H1 (cell line): ENCODE measurements around the gene DUSP9. TPM values are rescaled to one million over a fixed set of nuclear protein-coding genes. Genes with fewer than 3 reads are reported as not detected.

ENCODE experiments used
- CTCF ChIA-PET: fragments of 300-600 bp; sonication (Branson Sonifier 250); formaldehyde crosslinking; loops from one replicate; lab custom pipeline; 2021; ENCODE audit not compliant: partially characterized antibody; lab: Charles Lee
- POLR2A ChIA-PET: fragments of 300-600 bp; sonication (Branson Sonifier 250); formaldehyde crosslinking; loops from one replicate; lab custom pipeline; 2021; ENCODE audit warnings: inconsistent platforms; ENCODE audit not compliant: partially characterized antibody; lab: Charles Lee
- DNase-seq, 2 experiments: peaks; one replicate each; pipeline versions ENCODE4 v3.0.0 to v3.0.0-alpha.2; 2010 to 2022; ENCODE audit warnings: low spot score in 2 of 2, low read depth in 1 of 2, mixed read lengths in 1 of 2
- FAIRE-seq: peaks from 2 replicates; lab custom pipeline; 2011; peaks lifted over from hg19 to GRCh38; lab: Jason Lieb, UNC
- H2AFZ ChIP-seq: 2 replicates; pipeline ENCODE4 v1.8.1; 2012; ENCODE audit warnings: low read length, inconsistent platforms
- H2AK5ac ChIP-seq: 2 replicates; pipeline ENCODE4 v1.6.1; 2013; ENCODE audit warnings: low read depth, low read length
- H2BK120ac ChIP-seq: replicated peaks from 2 replicates; pipeline ENCODE3; 2013; ENCODE audit warnings: low read depth, low read length, inconsistent platforms
- H2BK12ac ChIP-seq: 2 replicates; pipeline ENCODE4 v1.6.1; 2013; ENCODE audit warnings: low read depth, low read length
- H2BK15ac ChIP-seq: 2 replicates; pipeline ENCODE4 v1.6.1; 2013; ENCODE audit warnings: low read length
- H2BK20ac ChIP-seq: 2 replicates; pipeline ENCODE4 v1.6.1; 2013; ENCODE audit warnings: low read length
- H2BK5ac ChIP-seq: 2 replicates; pipeline ENCODE4 v1.6.1; 2013; ENCODE audit warnings: low read depth, low read length
- H3K14ac ChIP-seq: 2 replicates; pipeline ENCODE4 v1.6.1; 2013; ENCODE audit warnings: inconsistent platforms; ENCODE audit not compliant: insufficient read length
- H3K18ac ChIP-seq: 2 replicates; pipeline ENCODE4 v1.6.1; 2013; ENCODE audit warnings: low read length; ENCODE audit errors: extremely low read depth
- H3K23ac ChIP-seq: 2 replicates; pipeline ENCODE4 v1.6.1; 2013; ENCODE audit warnings: inconsistent platforms; ENCODE audit not compliant: insufficient read length
- H3K23me2 ChIP-seq: 2 replicates; pipeline ENCODE4 v1.6.1; 2013; ENCODE audit warnings: low read depth, low read length
- H3K27ac ChIP-seq: 2 replicates; pipeline ENCODE4 v1.6.1; 2011; ENCODE audit warnings: low read depth, low read length, inconsistent platforms
- H3K27me3 ChIP-seq, 4 experiments: replicated peaks in 1 of 4; 1 replicate in 1 of 4; 2 replicates in 3 of 4; pipeline versions ENCODE4 v1.6.1 to v1.8.1; 2011 to 2013; ENCODE audit warnings: low read length in 3 of 4, mild to moderate bottlenecking in 3 of 4, inconsistent platforms in 2 of 4, mixed read lengths in 2 of 4, moderate library complexity in 1 of 4; ENCODE audit not compliant: control insufficient read depth in 3 of 4, insufficient read depth in 3 of 4; ENCODE audit errors: extremely low read depth in 1 of 4
- H3K36me3 ChIP-seq, 4 experiments: 2 replicates each; pipeline versions ENCODE4 v1.6.1 to v1.8.1; 2011 to 2013; ENCODE audit warnings: mild to moderate bottlenecking in 4 of 4, low read length in 3 of 4, moderate library complexity in 2 of 4, control low read depth in 1 of 4, inconsistent platforms in 1 of 4; ENCODE audit not compliant: insufficient read depth in 4 of 4, control insufficient read depth in 2 of 4
- H3K4ac ChIP-seq: replicated peaks from 2 replicates; pipeline ENCODE3; 2013; ENCODE audit warnings: low read length, low read depth, mixed read lengths, inconsistent platforms; ENCODE audit not compliant: insufficient read length
- H3K4me1 ChIP-seq, 4 experiments: replicated peaks in 1 of 4; 1 replicate in 1 of 4; 2 replicates in 3 of 4; pipeline versions ENCODE4 v1.6.1 to v1.8.1; 2011 to 2013; ENCODE audit warnings: low read length in 3 of 4, inconsistent platforms in 2 of 4, mixed read lengths in 1 of 4; ENCODE audit not compliant: insufficient read depth in 4 of 4, control insufficient read depth in 3 of 4
- H3K4me2 ChIP-seq, 2 experiments: 2 replicates each; pipeline versions ENCODE4 v1.6.1 to v1.8.1; 2011 to 2013; ENCODE audit warnings: low read depth in 2 of 2, low read length in 2 of 2, control low read depth in 1 of 2, inconsistent platforms in 1 of 2, mild to moderate bottlenecking in 1 of 2; ENCODE audit not compliant: insufficient read depth in 1 of 2
- H3K4me3 ChIP-seq, 4 experiments: fragments of 200-600, 300-600 bp in 1 of 4; sonication (generic), shearing (Covaris generic), sonication (Bioruptor Twin) in 1 of 4; 2 replicates each; pipeline versions ENCODE4 v1.5.1 to v1.8.1; 2011 to 2016; ENCODE audit warnings: low read length in 4 of 4, low read depth in 3 of 4, control low read depth in 2 of 4, inconsistent platforms in 2 of 4, mild to moderate bottlenecking in 2 of 4, mixed read lengths in 1 of 4, moderate library complexity in 1 of 4; ENCODE audit not compliant: insufficient read depth in 2 of 4; ENCODE audit errors: extremely low read depth in 1 of 4
- H3K56ac ChIP-seq: replicated peaks from 2 replicates; pipeline ENCODE3; 2013; ENCODE audit warnings: low read depth, mild to moderate bottlenecking, mixed read lengths, low read length, inconsistent platforms; ENCODE audit not compliant: insufficient read length
- H3K79me1 ChIP-seq: 2 replicates; pipeline ENCODE4 v1.6.1; 2013; ENCODE audit warnings: low read depth, low read length, control low read depth
- H3K79me2 ChIP-seq, 2 experiments: 2 replicates each; pipeline versions ENCODE4 v1.6.1 to v1.8.1; 2012 to 2013; ENCODE audit warnings: low read length in 2 of 2, mild to moderate bottlenecking in 2 of 2, inconsistent platforms in 1 of 2; ENCODE audit not compliant: insufficient read depth in 2 of 2, control insufficient read depth in 1 of 2
- H3K9ac ChIP-seq, 4 experiments: replicated peaks in 1 of 4; 1 replicate in 1 of 4; 2 replicates in 3 of 4; pipeline versions ENCODE4 v1.6.1 to v1.8.1; 2011 to 2013; ENCODE audit warnings: low read depth in 3 of 4, low read length in 3 of 4, control low read depth in 2 of 4, mild to moderate bottlenecking in 2 of 4, moderate library complexity in 2 of 4, inconsistent platforms in 1 of 4; ENCODE audit errors: extremely low read depth in 1 of 4
- H3K9me3 ChIP-seq, 2 experiments: 2 replicates each; pipeline versions ENCODE4 v1.6.1 to v1.8.1; 2012 to 2013; ENCODE audit warnings: mild to moderate bottlenecking in 2 of 2, moderate library complexity in 2 of 2, control low read depth in 1 of 2, inconsistent platforms in 1 of 2, low read depth in 1 of 2, low read length in 1 of 2, mixed read lengths in 1 of 2; ENCODE audit not compliant: insufficient read depth in 2 of 2
- H4K20me1 ChIP-seq, 2 experiments: replicated peaks in 1 of 2; 2 replicates each; pipeline versions ENCODE3 to v1.8.1; 2011 to 2013; ENCODE audit warnings: inconsistent platforms in 2 of 2, low read length in 2 of 2, mild to moderate bottlenecking in 1 of 2; ENCODE audit not compliant: insufficient read depth in 2 of 2, control insufficient read depth in 1 of 2
- H4K5ac ChIP-seq: 2 replicates; pipeline ENCODE4 v1.6.1; 2013; ENCODE audit warnings: low read length, low read depth, mixed read lengths, inconsistent platforms; ENCODE audit not compliant: insufficient read length
- H4K8ac ChIP-seq: 2 replicates; pipeline ENCODE4 v1.8.0; 2013; ENCODE audit warnings: mild to moderate bottlenecking, moderate library complexity, low read length, inconsistent platforms; ENCODE audit not compliant: insufficient read depth; ENCODE audit errors: extremely low read depth
- H4K91ac ChIP-seq: replicated peaks from 2 replicates; pipeline ENCODE3; 2013; ENCODE audit warnings: low read length, mixed read lengths, inconsistent platforms; ENCODE audit not compliant: insufficient read length
- ATF3 ChIP-seq: IDR thresholded peaks from 2 replicates; pipeline ENCODE4 v1.6.1; 2011; ENCODE audit warnings: low read depth, mild to moderate bottlenecking, low read length; ENCODE audit not compliant: insufficient read depth
- BRCA1 ChIP-seq: IDR thresholded peaks from 2 replicates; pipeline ENCODE4 v1.6.1; 2012; ENCODE audit warnings: low read depth, low read length, improper control_type of control experiment
- EP300 ChIP-seq, 2 experiments: IDR thresholded peaks; 1 replicate in 1 of 2; 2 replicates in 1 of 2; pipeline ENCODE4 v1.6.1; 2011 to 2012; ENCODE audit warnings: low read depth in 2 of 2, low read length in 2 of 2, mild to moderate bottlenecking in 2 of 2, borderline replicate concordance in 1 of 2, inconsistent platforms in 1 of 2, moderate library complexity in 1 of 2
- JUND ChIP-seq: IDR thresholded peaks from 2 replicates; pipeline ENCODE4 v1.6.1; 2011; ENCODE audit warnings: mild to moderate bottlenecking, improper control_type of control experiment, low read length
- MAX ChIP-seq: IDR thresholded peaks from 2 replicates; pipeline ENCODE4 v1.6.1; 2012; ENCODE audit warnings: inconsistent platforms
- NANOG ChIP-seq: IDR thresholded peaks from 2 replicates; pipeline ENCODE4 v1.6.1; 2011; ENCODE audit warnings: low read length, low read depth, mild to moderate bottlenecking, inconsistent platforms; ENCODE audit not compliant: insufficient read depth, poor library complexity, severe bottlenecking
- RBBP5 ChIP-seq: IDR thresholded peaks from 2 replicates; pipeline ENCODE4 v1.7.1; 2012; ENCODE audit warnings: low read depth, mild to moderate bottlenecking, inconsistent platforms, low read length, moderate library complexity, borderline replicate concordance
- SIRT6 ChIP-seq: IDR thresholded peaks from one replicate; pipeline ENCODE4 v1.7.1; 2012; ENCODE audit warnings: low read length, inconsistent platforms
- TAF1 ChIP-seq: IDR thresholded peaks from 2 replicates; pipeline ENCODE4 v1.6.1; 2011; ENCODE audit warnings: mild to moderate bottlenecking, low read depth, low read length
- TCF12 ChIP-seq: IDR thresholded peaks from 2 replicates; pipeline ENCODE4 v1.6.1; 2011; ENCODE audit warnings: low read depth, mild to moderate bottlenecking, low read length
- WGBS, 2 experiments: shearing (Covaris generic) in 1 of 2; methylation state at CpG; one replicate each; pipeline versions ENCODE4 v1.1.6 to v1.1.7; 2013 to 2015; ENCODE audit warnings: low lambda C conversion rate in 2 of 2, mixed read lengths in 2 of 2, inconsistent platforms in 1 of 2, low coverage in 1 of 2, missing lambda C conversion rate in 1 of 2; ENCODE audit not compliant: insufficient replicate concordance in 2 of 2, insufficient coverage in 1 of 2, insufficient read length in 1 of 2; ENCODE audit errors: extremely low coverage in 1 of 2, missing lambda C conversion rate in 1 of 2; 5-methylcytosine and 5-hydroxymethylcytosine counted together
- polyA plus RNA-seq, 7 experiments: library from polyadenylated mRNA; depleted of rRNA in 3 of 7; stranded (reverse) in 5 of 7; unstranded in 2 of 7; fragments of >200 nt in 5 of 7; fragments of 200-250 nt in 2 of 7; gene quantifications; 1 replicate in 5 of 7; 2 replicates in 1 of 7; 4 replicates in 1 of 7; pipeline versions ENCODE4 v1.2.1 to v1.2.3, GENCODE V29; 2011 to 2013; ENCODE audit warnings: missing spikeins in 2 of 7, mixed read lengths in 2 of 7
- total RNA-seq: library from RNA; stranded (reverse); fragmentation: NEBNext Ultra II Directional; extraction: Animal tissue kit (Norgen Biotek cat#: 25700); gene quantifications from 2 replicates; pipeline ENCODE4 v1.2.1, GENCODE V29; 2021

DUSP9 gene
- total and polyA plus RNA-seq, 2 of the 8 experiments (the other 6 are each of a cell fraction or from before 2014, with no cell fraction given) = 0.80 to 1.1 TPM

GRCh38 chrX:153626025-153626633 is 20.9 kb upstream of the DUSP9 start:
- no peak overlapping the region for H2BK5ac ChIP-seq
- H3K27me3 ChIP-seq = no peaks in the 10 kb centered on the region
- H2AK5ac ChIP-seq = no peak overlapping the region
- WGBS, 2 experiments = 92% methylated on average over 8 of the region's 16 CpGs; no CpG with 5 or more reads in 1 of the 2 experiments
- FAIRE-seq = no peak
- H4K5ac ChIP-seq = no peak overlapping the region
- no peak overlapping the region for H2BK15ac ChIP-seq
- ChIA-PET POLR2A (no interaction called here), CTCF (interaction anchor here (0.7 to 1.2 kb wide), 7 partner anchors 9 to 154 kb away, joined by 3 to 4 read pairs (median 3); no protein-coding TSS in a partner anchor)
- no peak overlapping the region for H4K91ac ChIP-seq
- H3K56ac ChIP-seq = no peak overlapping the region
- H2BK20ac ChIP-seq = no peak overlapping the region
- no peaks in the 10 kb centered on the region for H3K79me1 ChIP-seq
- H3K9me3 ChIP-seq = no peaks in the 10 kb centered on the region
- H3K27ac ChIP-seq = no peak overlapping the region
- no peak for TF ChIP-seq EP300 (IDR thresholded peaks at IDR 0.05; ENCODE audit: borderline replicate concordance in 1 of 2, low read depth in 2 of 2, low read length in 2 of 2)
- TF ChIP-seq BRCA1 = no peak
- TF ChIP-seq JUND = no peak
- TF ChIP-seq SIRT6 = no peak
- TF ChIP-seq ATF3 = no peak
- no peak for TF ChIP-seq TCF12
- no peak for TF ChIP-seq NANOG
- TF ChIP-seq TAF1 = no peak
- no peak for TF ChIP-seq MAX
- no peak for TF ChIP-seq RBBP5
- no peak overlapping the region for H2AFZ ChIP-seq
- no peak overlapping the region for H3K23ac ChIP-seq
- H3K4me2 ChIP-seq = no peak overlapping the region
- no peak overlapping the region for H2BK120ac ChIP-seq
- no peaks in the 10 kb centered on the region for H3K36me3 ChIP-seq
- peaks cover 0 to 3% (median 0%) of the 10 kb centered on the region in 4 experiments; a peak in 1 of 7 replicates for H3K4me1 ChIP-seq
- no peak for DNase-seq
- H4K8ac ChIP-seq = no peak overlapping the region
- no peak overlapping the region for H3K14ac ChIP-seq
- H3K79me2 ChIP-seq = no peaks in the 10 kb centered on the region
- H2BK12ac ChIP-seq = no peak overlapping the region
- H3K4me3 ChIP-seq = no peak overlapping the region
- H3K4ac ChIP-seq = no peak overlapping the region
- no peak overlapping the region for H3K18ac ChIP-seq
- no peaks in the 10 kb centered on the region for H3K23me2 ChIP-seq
- H4K20me1 ChIP-seq = no peaks in the 10 kb centered on the region
- no peak overlapping the region for H3K9ac ChIP-seq
